HTR-8/SVneo (cell line): Measurements from ENCODE around the gene SRPRB.

Source experiments
- DNase-seq: peaks from one replicate; pipeline ENCODE4 v3.0.0; 2011; ENCODE audit warnings: low spot score, mixed read lengths; ENCODE audit not compliant: insufficient read length
- FAIRE-seq: peaks from 2 replicates; lab custom pipeline; 2011; peaks lifted over from hg19 to GRCh38; lab: Jason Lieb, UNC

SRPRB gene

GRCh38 chr3:133825969-133826727 is 20.5 kb downstream of the SRPRB start:
- peak; percentile 54 for FAIRE-seq
- no peak for DNase-seq

- FAIRE-seq (no peak), DNase-seq (no peak)
These were observed 21.5 kb downstream of the SRPRB start for GRCh38 chr3:133827136-133827535.

DNA sequence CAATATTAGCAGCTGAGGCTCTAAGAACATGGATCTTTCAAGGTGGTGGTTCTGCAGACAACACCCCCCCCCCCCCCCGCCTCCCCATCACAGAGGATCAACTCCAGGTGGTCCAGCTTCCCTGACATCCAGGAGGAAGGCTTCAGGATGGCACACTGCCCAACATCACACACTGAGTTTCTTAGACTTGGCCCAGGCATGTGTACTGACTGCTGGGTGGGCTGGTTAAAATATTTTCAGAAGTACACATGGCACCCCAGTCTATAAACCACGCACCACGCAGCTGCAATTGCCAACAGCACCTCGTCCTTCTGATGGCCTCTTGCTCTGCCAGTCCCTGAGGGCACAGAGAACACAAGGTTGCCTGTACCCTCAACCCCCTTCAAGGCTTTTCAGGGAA is 22.1 kb downstream of the SRPRB start:
- DNase-seq (no peak), FAIRE-seq (no peak)

DNA sequence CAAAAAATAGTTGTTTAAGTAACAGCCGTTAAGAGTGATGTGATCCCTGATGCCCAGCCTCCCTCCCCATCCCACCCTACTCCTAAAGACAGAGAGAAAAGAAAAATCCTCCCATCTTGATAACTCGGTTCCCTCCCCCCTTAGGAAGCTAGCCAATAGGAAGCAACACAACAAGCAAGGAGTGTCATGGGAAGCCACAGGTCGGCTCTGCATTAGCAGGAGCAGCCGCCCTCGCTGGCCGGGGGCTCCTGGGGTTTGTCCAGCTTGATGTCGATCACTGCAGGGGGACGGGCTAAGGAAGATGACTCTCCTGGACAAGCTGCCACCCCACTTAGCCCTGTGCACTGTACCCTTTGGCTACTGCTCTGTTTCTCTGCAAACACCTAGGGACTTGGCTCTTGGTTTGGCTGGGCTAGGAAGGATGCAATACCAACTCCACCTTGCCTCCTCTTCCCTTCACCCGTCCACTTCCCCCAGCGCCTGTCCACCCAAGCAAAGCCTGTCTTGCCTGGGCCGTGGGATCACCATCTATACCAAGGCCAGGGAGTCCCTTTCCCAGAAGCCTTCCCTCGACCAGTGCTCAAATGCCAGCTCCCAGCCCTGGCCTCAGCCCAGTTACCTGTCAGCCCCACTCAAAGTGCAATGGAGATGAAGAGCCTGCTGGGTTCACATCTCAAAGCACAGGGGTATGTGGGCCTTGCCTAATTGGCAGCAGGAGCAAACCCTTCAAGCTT is 23.1 kb downstream of the SRPRB start:
- DNase-seq (no peak), FAIRE-seq (no peak)

DNA sequence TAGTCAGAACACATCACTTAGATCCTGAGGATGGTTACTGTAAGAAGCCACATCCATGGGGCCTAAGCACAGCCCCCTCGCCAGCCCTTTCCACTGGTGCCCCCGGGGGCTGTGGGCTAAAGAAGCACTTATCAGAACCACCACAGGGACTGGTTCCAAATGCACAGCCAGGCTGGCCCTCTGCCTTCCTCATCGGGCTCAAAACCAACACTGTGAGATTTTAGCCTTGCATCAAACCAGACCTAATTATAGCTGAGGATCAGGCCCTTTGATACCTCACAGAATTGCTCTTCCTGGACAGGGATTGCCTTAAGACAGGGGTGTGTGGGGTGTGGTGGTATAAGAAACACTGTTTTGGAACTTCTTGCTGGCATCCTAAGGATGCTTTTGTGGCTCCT is 23.7 kb downstream of the SRPRB start:
- DNase-seq (no peak), FAIRE-seq (no peak)

GRCh38 chr3:133830071-133830470 is 24.5 kb downstream of the SRPRB start:
- FAIRE-seq = no peak
- no peak for DNase-seq

DNA sequence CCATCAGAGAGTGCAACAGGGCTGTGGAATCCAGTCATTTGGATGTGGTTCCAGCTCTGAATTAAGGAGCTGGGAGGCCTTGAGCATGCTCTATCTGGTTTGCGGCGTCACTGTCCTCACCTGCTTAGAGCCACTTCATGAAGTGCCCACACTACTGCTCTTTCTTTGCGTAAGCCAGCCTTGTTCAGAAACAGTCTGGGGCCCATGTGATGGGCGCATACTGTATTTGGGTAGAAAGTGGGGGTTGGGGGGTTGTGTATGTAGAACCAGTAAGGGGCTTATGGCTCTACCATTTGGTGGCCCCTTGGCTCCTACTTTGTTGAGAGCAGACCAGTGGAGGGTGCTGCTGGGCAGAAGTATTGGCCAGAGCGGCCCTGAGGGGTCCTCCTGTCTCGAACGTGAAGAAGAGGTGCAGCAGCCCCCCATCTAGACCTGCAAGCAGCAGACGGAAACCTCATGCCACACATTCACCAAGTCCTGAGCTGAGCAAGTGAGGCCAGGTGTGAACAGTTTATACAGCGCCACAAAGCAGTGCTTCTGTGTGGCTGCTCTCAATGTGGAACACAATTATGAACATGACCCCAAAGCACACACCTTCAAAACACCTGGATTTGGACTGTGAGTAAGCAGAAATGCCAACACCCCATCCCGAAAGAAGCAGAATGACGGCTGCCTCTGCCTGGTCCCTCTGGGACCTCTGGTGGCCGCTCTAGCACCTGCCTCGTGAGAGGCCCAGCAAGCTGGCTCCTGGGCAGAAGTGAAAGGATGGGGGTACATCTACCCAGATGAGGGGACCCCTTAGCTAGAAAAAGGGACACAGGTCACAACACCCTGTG is 26.6 kb downstream of the SRPRB start:
- DNase-seq (no peak), FAIRE-seq (no peak)

- FAIRE-seq = no peak
- DNase-seq = no peak
These were observed 27.2 kb downstream of the SRPRB start for GRCh38 chr3:133832802-133833144.

GRCh38 chr3:133833267-133833666 is 27.7 kb downstream of the SRPRB start:
- DNase-seq (no peak), FAIRE-seq (no peak)

- DNase-seq (no peak), FAIRE-seq (no peak)
These were observed 28.4 kb downstream of the SRPRB start for GRCh38 chr3:133833880-133834620.

GRCh38 chr3:133834621-133835417 is 29.2 kb downstream of the SRPRB start:
- peak; percentile 69 for FAIRE-seq
- no peak for DNase-seq

DNA sequence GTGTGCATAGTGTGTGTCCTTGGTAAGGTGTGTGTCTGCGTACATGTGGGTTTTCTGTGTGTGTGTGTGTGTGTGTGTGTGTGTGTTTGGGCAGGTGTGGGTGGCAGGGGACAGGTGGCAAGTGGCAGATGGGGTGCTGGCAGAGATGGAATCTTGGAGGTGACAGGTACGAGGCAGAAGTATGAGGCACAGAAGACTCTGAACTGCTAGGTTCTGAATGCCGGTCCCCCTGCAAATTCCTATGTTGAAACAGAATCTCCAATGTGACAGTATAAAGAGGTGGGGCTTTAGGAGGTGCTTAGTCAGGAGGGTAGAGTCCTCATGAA is 29.8 kb downstream of the SRPRB start:
- DNase-seq = no peak
- FAIRE-seq = no peak

- FAIRE-seq (no peak), DNase-seq (no peak)
These were observed 30.3 kb downstream of the SRPRB start for GRCh38 chr3:133835961-133836360.

DNA sequence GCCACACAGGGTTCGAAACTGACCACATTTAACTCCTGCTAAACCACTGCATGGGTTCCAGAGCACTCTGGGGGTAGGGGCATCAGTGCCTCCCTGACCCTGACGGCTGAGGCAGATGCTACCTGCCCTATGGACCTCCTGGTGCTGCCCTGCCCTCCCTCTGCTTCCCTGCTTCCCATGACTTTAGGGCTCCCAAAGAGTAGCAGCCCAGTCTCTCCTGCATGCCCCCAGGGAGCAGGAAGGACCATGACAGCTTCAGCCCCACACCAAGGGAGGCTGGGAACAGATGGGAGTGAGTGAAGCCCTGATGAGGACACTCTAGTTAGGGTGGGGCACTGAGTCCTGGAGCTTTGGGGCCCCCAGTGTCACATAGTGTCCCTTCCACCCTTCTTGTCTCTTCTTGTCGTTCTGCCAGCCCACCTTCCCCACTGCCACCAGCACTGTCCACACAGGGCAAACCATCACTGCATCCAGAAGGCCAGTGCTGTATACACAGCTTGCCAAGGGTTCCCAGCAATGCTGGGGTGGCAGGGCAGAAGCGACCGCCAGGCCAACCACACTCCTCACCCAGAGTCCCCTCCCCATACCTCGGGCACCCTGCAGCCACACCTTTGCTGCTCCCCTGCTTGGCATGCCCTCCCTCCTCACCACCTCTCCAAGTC is 31.0 kb downstream of the SRPRB start:
- no peak for DNase-seq
- no peak for FAIRE-seq

DNA sequence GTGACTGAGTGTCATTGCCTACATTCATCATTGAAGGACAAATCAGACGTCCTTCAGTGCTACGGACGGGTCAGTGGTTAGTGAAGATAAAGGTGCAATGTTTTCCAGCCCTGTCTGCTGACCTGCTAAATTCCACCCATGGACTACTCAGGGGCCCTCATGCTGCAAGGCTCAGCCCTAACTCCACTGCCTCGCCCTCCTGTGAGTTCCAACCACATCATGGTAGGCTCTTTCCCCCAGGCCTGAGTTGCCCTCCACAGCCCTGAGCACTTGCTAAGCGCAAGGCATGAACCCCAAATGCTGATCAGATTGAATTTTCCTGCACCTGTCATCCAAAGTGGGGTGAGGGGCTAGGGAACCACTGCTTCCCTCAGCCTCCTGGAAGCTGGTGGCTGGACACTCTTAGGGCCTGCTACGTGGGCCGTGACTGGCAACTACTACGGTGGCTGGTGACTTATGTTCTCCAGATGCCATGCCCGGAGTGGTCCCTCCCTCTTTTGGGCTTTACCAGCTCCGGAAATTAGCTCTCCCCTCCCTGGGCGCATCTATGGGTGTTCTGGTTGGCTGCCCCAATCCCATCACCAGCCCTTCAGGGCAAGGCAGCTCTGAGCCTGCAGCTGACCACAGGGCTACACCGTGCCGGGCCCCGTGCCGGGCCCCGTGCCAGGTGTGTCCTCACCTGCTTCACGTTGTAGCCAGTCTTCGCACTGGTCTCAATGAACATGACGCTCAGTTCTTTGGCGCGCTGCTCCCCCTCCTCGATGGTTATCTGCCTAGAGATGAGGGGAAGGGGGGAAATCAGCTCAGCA is 32.1 kb downstream of the SRPRB start:
- no peak for DNase-seq
- FAIRE-seq = no peak

DNA sequence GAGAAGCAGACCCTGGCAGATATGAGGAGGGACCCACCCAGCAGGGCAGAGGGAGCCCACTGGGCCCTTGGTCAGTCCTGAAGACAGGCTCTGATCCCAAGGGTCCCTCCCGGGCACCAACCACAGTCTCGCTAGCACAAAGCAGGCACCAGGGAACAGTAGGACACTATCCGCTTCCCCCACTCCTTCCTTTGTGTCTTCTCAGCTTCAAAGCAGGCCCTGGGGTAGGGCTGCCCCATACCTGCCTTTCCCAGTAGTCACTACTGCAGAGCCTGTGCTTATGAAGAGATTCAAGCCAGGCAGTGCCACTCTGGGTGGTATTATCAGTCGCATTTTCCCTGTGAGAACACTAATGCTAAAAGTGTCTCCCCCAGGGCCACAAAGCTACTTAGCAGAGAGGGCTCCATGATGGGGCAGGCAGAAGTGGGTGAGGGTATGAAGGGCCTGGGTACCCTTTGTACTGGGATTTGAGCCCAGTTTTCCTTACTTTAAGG is 32.7 kb downstream of the SRPRB start:
- no peak for DNase-seq
- FAIRE-seq = no peak

DNA sequence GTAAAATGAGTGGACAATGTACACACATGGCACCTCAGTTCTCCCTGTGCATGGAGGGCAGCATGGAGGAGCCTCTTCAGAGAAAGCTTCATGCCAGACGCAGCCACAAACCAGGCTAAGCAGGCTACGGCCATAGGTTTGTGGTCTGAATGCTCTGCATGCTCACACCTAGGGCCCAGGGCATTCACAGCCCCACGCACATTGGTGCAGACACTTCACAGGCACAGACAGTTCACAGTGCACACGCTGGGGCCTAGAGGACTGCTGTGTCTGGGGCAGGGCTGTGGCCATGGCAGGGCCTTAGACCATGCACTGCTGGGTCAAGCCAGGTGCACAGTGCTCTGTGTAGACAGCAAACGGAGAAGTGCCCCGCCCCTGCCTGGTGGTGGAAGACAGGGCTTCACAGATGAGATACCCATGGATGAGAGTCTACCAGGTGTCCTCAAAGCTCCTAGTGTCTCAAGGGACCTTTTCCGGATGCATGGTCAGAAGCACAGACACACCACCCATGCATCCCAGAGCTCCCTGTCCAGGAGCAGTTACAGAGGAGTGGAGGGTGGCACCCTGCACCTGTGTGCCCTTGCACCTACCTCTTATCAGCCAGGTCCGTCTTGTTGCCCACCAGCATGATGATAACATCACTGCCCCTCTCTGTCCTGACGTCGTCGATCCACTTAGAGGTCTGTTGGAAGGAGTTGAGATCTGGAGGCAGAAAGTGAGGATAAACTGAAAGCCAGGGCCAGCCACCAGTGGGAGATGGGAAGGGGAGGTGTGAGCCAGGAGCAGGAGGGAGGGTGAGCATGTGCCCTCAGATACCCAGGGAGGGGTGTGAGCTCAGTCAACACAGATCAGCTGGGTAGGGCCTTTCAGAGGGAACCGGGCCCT is 33.5 kb downstream of the SRPRB start:
- FAIRE-seq (no peak), DNase-seq (no peak)
